GM12892 (cell line): ENCODE data around the gene IL17A.

Experiments
- DNase-seq: peaks from one replicate; pipeline ENCODE4 v3.0.0; 2011; ENCODE audit not compliant: insufficient read length
- FAIRE-seq: peaks from 2 replicates; lab custom pipeline; 2011; peaks lifted over from hg19 to GRCh38; lab: Jason Lieb, UNC
- POLR2A ChIP-seq: IDR thresholded peaks from 2 replicates; pipeline ENCODE4 v1.6.1; 2011; ENCODE audit warnings: low read depth, low read length, control low read depth
- POLR2AphosphoS5 ChIP-seq: IDR thresholded peaks from 2 replicates; pipeline ENCODE4 v1.6.1; 2011; ENCODE audit warnings: low read depth, low read length, control low read depth
- TAF1 ChIP-seq: IDR thresholded peaks from 2 replicates; pipeline ENCODE4 v1.6.1; 2011; ENCODE audit warnings: low read depth, mild to moderate bottlenecking, control low read depth, low read length, borderline replicate concordance

Gene IL17A

DNA sequence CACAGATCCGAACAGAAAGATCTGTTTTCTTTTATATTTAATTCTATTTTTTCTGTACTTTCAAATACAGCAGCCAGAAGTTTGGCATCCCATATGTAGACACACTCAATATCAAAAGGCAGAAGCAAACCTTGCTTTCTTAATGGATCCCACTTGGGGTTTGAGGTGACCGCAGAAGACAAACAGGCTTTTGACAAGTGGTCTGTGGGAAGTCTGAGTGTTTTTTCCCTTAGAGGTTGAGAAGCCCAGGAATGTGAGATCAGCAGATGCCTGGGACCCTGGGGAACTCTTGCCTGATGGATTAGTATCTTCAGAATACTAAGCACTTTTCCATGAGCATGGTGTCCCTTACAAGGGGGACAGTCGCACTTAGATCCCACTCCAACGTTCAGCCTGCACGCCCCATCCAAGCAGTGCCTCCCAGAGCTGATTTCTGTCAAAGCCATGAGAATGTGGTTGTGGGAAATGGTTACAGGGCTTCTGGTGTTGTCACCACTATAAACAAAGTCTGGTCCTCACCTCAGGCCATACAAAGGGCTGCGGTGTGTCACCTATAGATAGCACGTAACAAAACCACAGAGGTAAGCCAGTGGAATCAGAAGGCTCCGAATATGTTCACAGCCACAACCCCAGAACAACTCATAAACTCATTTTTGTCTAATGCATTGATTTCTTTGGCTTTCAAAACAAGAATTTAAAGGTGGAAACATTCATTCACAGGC, 45.4 kb downstream of the IL17A start:
- FAIRE-seq (no peak), DNase-seq (no peak)
- TF ChIP-seq TAF1 (no peak), POLR2AphosphoS5 (no peak), POLR2A (no peak)

DNA sequence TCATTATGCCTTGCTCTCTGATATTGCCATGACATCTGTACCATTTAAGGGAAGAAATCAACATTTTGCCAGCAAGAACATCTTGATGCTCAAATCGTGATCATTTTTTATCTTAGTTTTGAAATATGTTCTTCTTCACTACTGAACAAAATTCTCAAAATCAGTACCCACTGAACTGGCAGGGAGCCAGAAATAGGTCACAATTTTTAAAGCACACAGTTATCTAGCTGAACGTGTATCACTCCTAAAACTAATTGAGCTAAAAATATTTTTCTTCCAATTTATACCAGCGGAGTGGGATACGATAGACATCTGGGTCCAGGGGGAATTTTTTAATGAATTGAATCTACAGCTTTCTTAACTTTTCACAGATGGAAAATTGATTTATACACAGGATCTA, 46.8 kb downstream of the IL17A start:
- no peak for DNase-seq
- FAIRE-seq = peak; percentile 9
- TF ChIP-seq TAF1 (no peak), POLR2AphosphoS5 (no peak), POLR2A (no peak)

DNA sequence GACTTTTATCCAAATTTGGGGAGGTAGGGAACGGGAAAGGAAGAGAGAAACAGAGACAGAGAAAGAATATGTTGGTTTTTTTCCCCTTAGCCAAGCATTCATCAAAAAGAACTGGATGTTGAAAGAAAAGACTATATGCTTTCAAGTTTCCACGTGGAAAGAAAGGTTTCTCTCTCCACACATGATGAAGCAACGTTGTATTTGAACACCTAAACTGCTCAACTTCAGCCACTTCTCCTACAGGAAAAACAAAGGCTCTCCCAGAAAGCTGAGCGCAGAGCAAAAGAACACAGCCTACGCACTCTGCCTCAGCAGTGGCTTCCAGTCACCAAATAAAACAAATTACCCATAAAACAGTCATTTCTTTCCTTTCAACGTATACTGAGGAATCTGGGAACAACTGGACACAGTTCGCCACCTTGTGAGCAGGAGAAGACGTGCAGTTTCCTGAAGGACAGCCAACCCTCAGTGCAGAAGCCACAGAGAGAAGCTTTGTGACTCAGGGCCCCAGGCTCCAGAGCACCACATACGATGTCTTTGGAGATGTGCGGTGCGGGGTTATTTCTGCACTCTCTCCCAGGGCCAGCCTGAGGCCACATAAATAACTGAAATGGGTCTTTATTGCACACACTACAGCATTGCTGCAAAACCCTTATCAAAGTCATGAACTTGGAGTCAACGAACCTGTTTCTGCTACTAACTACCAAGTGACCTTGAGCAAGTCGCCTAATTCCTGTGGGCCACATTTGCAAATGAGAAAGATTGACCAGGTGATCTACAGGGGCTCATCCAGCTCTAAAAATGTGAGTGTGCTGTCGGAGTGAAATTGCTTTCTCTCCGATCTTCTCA, 48.0 kb downstream of the IL17A start:
- DNase-seq = no peak
- FAIRE-seq = peak; percentile 87
- TF ChIP-seq POLR2AphosphoS5 (no peak), POLR2A (no peak), TAF1 (no peak)
